ENCODE data around the gene TECPR2. TPM values are rescaled to one million over a fixed set of nuclear protein-coding genes. Genes with fewer than 3 reads are reported as not detected.

TECPR2 gene
- total and polyA plus RNA-seq, 3 experiments from 2014 or later = 4.5 to 11.6 (median 8.4) TPM

GRCh38 chr14:102523569-102524450 is 161.1 kb downstream of the TECPR2 start:
- no peak for DNase-seq
- Mint-ChIP-seq H3K27ac (peak overlapping the region in 6 of 8 donors; percentile 27 to 98 (median 76)), H3K4me1 (peaks cover 22 to 31% (median 31%) of the 10 kb centered on the region in 3 donors), H3K9me3 (no peaks in the 10 kb centered on the region), H3K36me3 (no peaks in the 10 kb centered on the region), H3K4me3 (peak overlapping the region; percentile 60 to 96 (median 89)), H3K27me3 (no peaks in the 10 kb centered on the region)
- peaks cover 18% of the 10 kb centered on the region for H3K4me1 ChIP-seq (ENCODE audit: insufficient read depth, low read length)
- ChIA-PET CTCF (interaction anchor here (0.8 to 3.8 kb wide), 11 partner anchors 8 to 348 kb away, joined by 3 to 21 read pairs (median 4); partner anchors contain the start of gene ANKRD9), POLR2A (interaction anchor here (2.0 kb wide), 1 partner anchor 67 kb away, joined by 5 read pairs; no protein-coding TSS in a partner anchor)
- H3K36me3 ChIP-seq (ENCODE audit: insufficient read depth, low read length) = no peaks in the 10 kb centered on the region
- H3K27ac ChIP-seq (ENCODE audit: low read depth, low read length) = no peak overlapping the region
- no peaks in the 10 kb centered on the region for H3K27me3 ChIP-seq (ENCODE audit: insufficient read depth, low read length, poor library complexity, severe bottlenecking)
- H3K9me3 ChIP-seq (ENCODE audit: low read length) = no peaks in the 10 kb centered on the region
- peak overlapping the region; percentile 71 for H3K4me3 ChIP-seq (ENCODE audit: low read length)

- Mint-ChIP-seq H3K27ac (peak overlapping the region; percentile 69 to 98 (median 83)), H3K9me3 (no peaks in the 10 kb centered on the region), H3K4me3 (peak overlapping the region; percentile 79 to 96 (median 89)), H3K4me1 (peaks cover 22 to 31% (median 31%) of the 10 kb centered on the region in 3 donors), H3K36me3 (no peaks in the 10 kb centered on the region), H3K27me3 (no peaks in the 10 kb centered on the region)
- peak; percentile 87 to 92 (median 91) for DNase-seq
- POLR2A ChIA-PET = interaction anchor here (2.0 kb wide), 1 partner anchor 67 kb away, joined by 5 read pairs; no protein-coding TSS in a partner anchor
- CTCF ChIA-PET = interaction anchor here (0.8 to 3.8 kb wide), 18 partner anchors 8 to 347 kb away, joined by 3 to 21 read pairs (median 3); partner anchors contain the start of gene ANKRD9
- no peaks in the 10 kb centered on the region for H3K36me3 ChIP-seq (ENCODE audit: insufficient read depth, low read length)
- peaks cover 18% of the 10 kb centered on the region for H3K4me1 ChIP-seq (ENCODE audit: insufficient read depth, low read length)
- H3K27ac ChIP-seq (ENCODE audit: low read depth, low read length) = peak overlapping the region; percentile 49
- H3K27me3 ChIP-seq (ENCODE audit: insufficient read depth, low read length, poor library complexity, severe bottlenecking) = no peaks in the 10 kb centered on the region
- H3K9me3 ChIP-seq (ENCODE audit: low read length) = no peaks in the 10 kb centered on the region
- H3K4me3 ChIP-seq (ENCODE audit: low read length) = peak overlapping the region; percentile 71
Measured at GRCh38 chr14:102524451-102525218, 161.9 kb downstream of the TECPR2 start.

GRCh38 chr14:102525219-102525928 is 162.6 kb downstream of the TECPR2 start:
- Histone ChIP-seq H3K9me3 (ENCODE audit: low read length) (no peaks in the 10 kb centered on the region), H3K4me1 (ENCODE audit: insufficient read depth, low read length) (peaks cover 18% of the 10 kb centered on the region), H3K27ac (ENCODE audit: low read depth, low read length) (peak overlapping the region; percentile 49), H3K27me3 (ENCODE audit: insufficient read depth, low read length, poor library complexity, severe bottlenecking) (no peaks in the 10 kb centered on the region), H3K36me3 (ENCODE audit: insufficient read depth, low read length) (no peaks in the 10 kb centered on the region), H3K4me3 (ENCODE audit: low read length) (peak overlapping the region; percentile 71)
- Mint-ChIP-seq H3K9me3 (no peaks in the 10 kb centered on the region), H3K36me3 (no peaks in the 10 kb centered on the region), H3K27ac (peak overlapping the region; percentile 69 to 98 (median 83)), H3K4me3 (peak overlapping the region; percentile 79 to 96 (median 89)), H3K27me3 (no peaks in the 10 kb centered on the region), H3K4me1 (peaks cover 22 to 31% (median 31%) of the 10 kb centered on the region in 3 donors)
- ChIA-PET CTCF (interaction anchor here (0.8 to 3.8 kb wide), 16 partner anchors 8 to 170 kb away, joined by 3 to 21 read pairs (median 3); partner anchors contain the start of gene ANKRD9), POLR2A (no interaction called here)
- peak in 4 of 5 donors; percentile 32 to 54 (median 42) for DNase-seq

- H3K4me3 Mint-ChIP-seq = peak overlapping the region; percentile 79 to 96 (median 89)
- no peak overlapping the region for H3K4me3 ChIP-seq (ENCODE audit: low read length)
- no peaks in the 10 kb centered on the region for H3K36me3 ChIP-seq (ENCODE audit: insufficient read depth, low read length)
- no peaks in the 10 kb centered on the region for H3K27me3 ChIP-seq (ENCODE audit: insufficient read depth, low read length, poor library complexity, severe bottlenecking)
- H3K27me3 Mint-ChIP-seq = no peaks in the 10 kb centered on the region
- H3K36me3 Mint-ChIP-seq = no peaks in the 10 kb centered on the region
- H3K27ac ChIP-seq (ENCODE audit: low read depth, low read length) = peak overlapping the region; percentile 49
- peak overlapping the region in 7 of 8 donors; percentile 69 to 98 (median 83) for H3K27ac Mint-ChIP-seq
- ChIA-PET CTCF (interaction anchor here (1.2 to 1.7 kb wide), 4 partner anchors 10 to 86 kb away, joined by 3 to 9 read pairs (median 4); no protein-coding TSS in a partner anchor), POLR2A (no interaction called here)
- peaks cover 18% of the 10 kb centered on the region for H3K4me1 ChIP-seq (ENCODE audit: insufficient read depth, low read length)
- H3K9me3 ChIP-seq (ENCODE audit: low read length) = no peaks in the 10 kb centered on the region
- H3K4me1 Mint-ChIP-seq = peaks cover 22 to 31% (median 31%) of the 10 kb centered on the region in 3 donors
- DNase-seq = no peak
- no peaks in the 10 kb centered on the region for H3K9me3 Mint-ChIP-seq
Measured at GRCh38 chr14:102525929-102526497, 163.3 kb downstream of the TECPR2 start.

- H3K36me3 Mint-ChIP-seq = no peaks in the 10 kb centered on the region
Measured at GRCh38 chr14:102528431-102529170, 165.9 kb downstream of the TECPR2 start.

GRCh38 chr14:102530828-102531478 is 168.2 kb downstream of the TECPR2 start:
- H3K27ac Mint-ChIP-seq = no peak overlapping the region
- H3K4me3 Mint-ChIP-seq = no peak overlapping the region
- H3K9me3 Mint-ChIP-seq = no peaks in the 10 kb centered on the region
- H3K27me3 ChIP-seq (ENCODE audit: insufficient read depth, low read length, poor library complexity, severe bottlenecking) = no peaks in the 10 kb centered on the region
- H3K9me3 ChIP-seq (ENCODE audit: low read length) = no peaks in the 10 kb centered on the region
- no peaks in the 10 kb centered on the region for H3K36me3 ChIP-seq (ENCODE audit: insufficient read depth, low read length)
- DNase-seq = no peak
- no peak overlapping the region for H3K4me3 ChIP-seq (ENCODE audit: low read length)
- peaks cover 0 to under 1% (median 0%) of the 10 kb centered on the region in 3 donors for H3K4me1 Mint-ChIP-seq
- ChIA-PET CTCF (no interaction called here), POLR2A (no interaction called here)
- H3K4me1 ChIP-seq (ENCODE audit: insufficient read depth, low read length) = no peaks in the 10 kb centered on the region
- H3K27me3 Mint-ChIP-seq = no peaks in the 10 kb centered on the region
- no peaks in the 10 kb centered on the region for H3K36me3 Mint-ChIP-seq
- peak overlapping the region; percentile 43 for H3K27ac ChIP-seq (ENCODE audit: low read depth, low read length)

More at GRCh38 chr14:102528431-102529170, 165.9 kb downstream of the TECPR2 start:
- Mint-ChIP-seq H3K4me1 (peaks cover 15 to 23% (median 22%) of the 10 kb centered on the region in 3 donors), H3K4me3 (no peak overlapping the region), H3K9me3 (no peaks in the 10 kb centered on the region), H3K27me3 (no peaks in the 10 kb centered on the region), H3K27ac (peak overlapping the region in 3 of 8 donors; percentile 32 to 85 (median 36))
- no peak for DNase-seq
- H3K4me1 ChIP-seq (ENCODE audit: insufficient read depth, low read length) = peaks cover 16% of the 10 kb centered on the region
- no peaks in the 10 kb centered on the region for H3K36me3 ChIP-seq (ENCODE audit: insufficient read depth, low read length)
- CTCF ChIA-PET = interaction anchor here (0.6 to 1.3 kb wide), 3 partner anchors 90 to 1237 kb away, joined by 4 read pairs; no protein-coding TSS in a partner anchor
- no peaks in the 10 kb centered on the region for H3K27me3 ChIP-seq (ENCODE audit: insufficient read depth, low read length, poor library complexity, severe bottlenecking)
- no peaks in the 10 kb centered on the region for H3K9me3 ChIP-seq (ENCODE audit: low read length)
- POLR2A ChIA-PET = no interaction called here
- H3K4me3 ChIP-seq (ENCODE audit: low read length) = no peak overlapping the region
- no peak overlapping the region for H3K27ac ChIP-seq (ENCODE audit: low read depth, low read length)

Data from CD8-positive, alpha-beta memory T cell (primary cell).